ENCODE data around the gene NT5E. TPM values are rescaled to one million over a fixed set of nuclear protein-coding genes. Genes with fewer than 3 reads are reported as not detected.

Gene NT5E
- polyA plus RNA-seq, 4 donors, result 5.5 to 24.9 (median 8.8) TPM

GRCh38 chr6:85449388-85449817 lies 480 bp upstream of the NT5E start:
- peaks cover 4 to 14% (median 12%) of the 10 kb centered on the region in 3 donors for H3K4me1 ChIP-seq (ENCODE audit: control insufficient read depth in 3 of 3, insufficient read depth in 2 of 3, low read depth in 1 of 3, low read length in 2 of 3)
- FAIRE-seq (no peak), DNase-seq (peak; percentile 23 to 31)
- H3K4me3 ChIP-seq (ENCODE audit: low read depth in 1 of 3, low read length in 3 of 3), result peak overlapping the region; percentile 42 to 66 (median 63)
- H3K36me3 ChIP-seq (ENCODE audit: control insufficient read depth in 3 of 3, insufficient read depth in 2 of 3, low read depth in 1 of 3, low read length in 3 of 3), result no peaks in the 10 kb centered on the region
- 1 to 6% (median 2%) methylated on average over 24 of the region's 24 CpGs for WGBS, 3 donors
- H3K27ac ChIP-seq (ENCODE audit: low read depth in 1 of 3, low read length in 2 of 3), result peak overlapping the region in 2 of 3 donors; percentile 71 to 79
- H3K9me3 ChIP-seq (ENCODE audit: control insufficient read depth in 2 of 2, insufficient read depth in 1 of 2, low read depth in 1 of 2, low read length in 1 of 2), result no peaks in the 10 kb centered on the region
- peaks cover 0 to 28% (median 3%) of the 10 kb centered on the region in 3 donors for H3K27me3 ChIP-seq (ENCODE audit: control insufficient read depth in 3 of 3, insufficient read depth in 3 of 3, low read length in 3 of 3)

GRCh38 chr6:85451565-85452306 lies 1.9 kb downstream of the NT5E start:
- DNase-seq, result peak in 1 of 2 donors; percentile 18
- H3K27ac ChIP-seq (ENCODE audit: low read depth in 1 of 3, low read length in 2 of 3), result peak overlapping the region in 1 of 3 donors; percentile 35
- peaks cover 4 to 14% (median 12%) of the 10 kb centered on the region in 3 donors for H3K4me1 ChIP-seq (ENCODE audit: control insufficient read depth in 3 of 3, insufficient read depth in 2 of 3, low read depth in 1 of 3, low read length in 2 of 3)
- no peaks in the 10 kb centered on the region for H3K36me3 ChIP-seq (ENCODE audit: control insufficient read depth in 3 of 3, insufficient read depth in 2 of 3, low read depth in 1 of 3, low read length in 3 of 3)
- peaks cover 0 to 28% (median 3%) of the 10 kb centered on the region in 3 donors for H3K27me3 ChIP-seq (ENCODE audit: control insufficient read depth in 3 of 3, insufficient read depth in 3 of 3, low read length in 3 of 3)
- peak overlapping the region in 1 of 3 donors; percentile 66 for H3K4me3 ChIP-seq (ENCODE audit: low read depth in 1 of 3, low read length in 3 of 3)
- H3K9me3 ChIP-seq (ENCODE audit: control insufficient read depth in 2 of 2, insufficient read depth in 1 of 2, low read depth in 1 of 2, low read length in 1 of 2), result no peaks in the 10 kb centered on the region
- FAIRE-seq, result no peak
- 24 to 31% (median 26%) methylated on average over 4 of the region's 4 CpGs for WGBS, 3 donors

- FAIRE-seq, result no peak
- no peak overlapping the region for H3K27ac ChIP-seq (ENCODE audit: low read depth in 1 of 3, low read length in 2 of 3)
- H3K9me3 ChIP-seq (ENCODE audit: control insufficient read depth in 2 of 2, insufficient read depth in 1 of 2, low read depth in 1 of 2, low read length in 1 of 2), result no peaks in the 10 kb centered on the region
- no peaks in the 10 kb centered on the region for H3K36me3 ChIP-seq (ENCODE audit: control insufficient read depth in 3 of 3, insufficient read depth in 2 of 3, low read depth in 1 of 3, low read length in 3 of 3)
- 56 to 69% (median 64%) methylated on average over 5 of the region's 5 CpGs for WGBS, 3 donors
- no peak overlapping the region for H3K4me3 ChIP-seq (ENCODE audit: low read depth in 1 of 3, low read length in 3 of 3)
- H3K4me1 ChIP-seq (ENCODE audit: control insufficient read depth in 3 of 3, insufficient read depth in 2 of 3, low read depth in 1 of 3, low read length in 2 of 3), result peaks cover 4 to 14% (median 12%) of the 10 kb centered on the region in 3 donors
- DNase-seq, result peak in 1 of 2 donors; percentile 24
- peaks cover 0 to 28% (median 3%) of the 10 kb centered on the region in 3 donors for H3K27me3 ChIP-seq (ENCODE audit: control insufficient read depth in 3 of 3, insufficient read depth in 3 of 3, low read length in 3 of 3)
Measured at GRCh38 chr6:85452441-85452881, 2.6 kb downstream of the NT5E start.

GRCh38 chr6:85453052-85453451 lies 3.2 kb downstream of the NT5E start:
- Histone ChIP-seq H3K4me1 (ENCODE audit: control insufficient read depth in 3 of 3, insufficient read depth in 2 of 3, low read depth in 1 of 3, low read length in 2 of 3) (peaks cover 4 to 14% (median 12%) of the 10 kb centered on the region in 3 donors), H3K27me3 (ENCODE audit: control insufficient read depth in 3 of 3, insufficient read depth in 3 of 3, low read length in 3 of 3) (peaks cover 0 to 23% (median 3%) of the 10 kb centered on the region in 3 donors), H3K36me3 (ENCODE audit: control insufficient read depth in 3 of 3, insufficient read depth in 2 of 3, low read depth in 1 of 3, low read length in 3 of 3) (no peaks in the 10 kb centered on the region), H3K9me3 (ENCODE audit: control insufficient read depth in 2 of 2, insufficient read depth in 1 of 2, low read depth in 1 of 2, low read length in 1 of 2) (no peaks in the 10 kb centered on the region), H3K4me3 (ENCODE audit: low read depth in 1 of 3, low read length in 3 of 3) (no peak overlapping the region), H3K27ac (ENCODE audit: low read depth in 1 of 3, low read length in 2 of 3) (no peak overlapping the region)
- FAIRE-seq, result no peak
- WGBS, 3 donors, result 88 to 91% (median 90%) methylated on average over 2 of the region's 2 CpGs
- DNase-seq, result no peak

GRCh38 chr6:85453490-85453889 lies 3.6 kb downstream of the NT5E start:
- no peaks in the 10 kb centered on the region for H3K36me3 ChIP-seq (ENCODE audit: control insufficient read depth in 3 of 3, insufficient read depth in 2 of 3, low read depth in 1 of 3, low read length in 3 of 3)
- peaks cover 4 to 14% (median 12%) of the 10 kb centered on the region in 3 donors for H3K4me1 ChIP-seq (ENCODE audit: control insufficient read depth in 3 of 3, insufficient read depth in 2 of 3, low read depth in 1 of 3, low read length in 2 of 3)
- no peak for DNase-seq
- H3K27me3 ChIP-seq (ENCODE audit: control insufficient read depth in 3 of 3, insufficient read depth in 3 of 3, low read length in 3 of 3), result peaks cover 0 to 20% (median 3%) of the 10 kb centered on the region in 3 donors
- H3K27ac ChIP-seq (ENCODE audit: low read depth in 1 of 3, low read length in 2 of 3), result no peak overlapping the region
- no peak for FAIRE-seq
- no peaks in the 10 kb centered on the region for H3K9me3 ChIP-seq (ENCODE audit: control insufficient read depth in 2 of 2, insufficient read depth in 1 of 2, low read depth in 1 of 2, low read length in 1 of 2)
- H3K4me3 ChIP-seq (ENCODE audit: low read depth in 1 of 3, low read length in 3 of 3), result no peak overlapping the region
- 85 to 96% (median 95%) methylated on average over 2 of the region's 2 CpGs for WGBS, 3 donors

- WGBS, 3 donors, result 77 to 91% (median 81%) methylated on average over 3 of the region's 3 CpGs
- Histone ChIP-seq H3K9me3 (ENCODE audit: control insufficient read depth in 2 of 2, insufficient read depth in 1 of 2, low read depth in 1 of 2, low read length in 1 of 2) (no peaks in the 10 kb centered on the region), H3K36me3 (ENCODE audit: control insufficient read depth in 3 of 3, insufficient read depth in 2 of 3, low read depth in 1 of 3, low read length in 3 of 3) (no peaks in the 10 kb centered on the region), H3K4me3 (ENCODE audit: low read depth in 1 of 3, low read length in 3 of 3) (no peak overlapping the region), H3K4me1 (ENCODE audit: control insufficient read depth in 3 of 3, insufficient read depth in 2 of 3, low read depth in 1 of 3, low read length in 2 of 3) (peaks cover 4 to 11% (median 8%) of the 10 kb centered on the region in 3 donors), H3K27ac (ENCODE audit: low read depth in 1 of 3, low read length in 2 of 3) (no peak overlapping the region), H3K27me3 (ENCODE audit: control insufficient read depth in 3 of 3, insufficient read depth in 3 of 3, low read length in 3 of 3) (peaks cover 0 to 2% (median under 1%) of the 10 kb centered on the region in 3 donors)
- FAIRE-seq, result no peak
- no peak for DNase-seq
Measured at GRCh38 chr6:85455471-85456026, 5.7 kb downstream of the NT5E start.

GRCh38 chr6:85456782-85457181 lies 6.9 kb downstream of the NT5E start:
- Histone ChIP-seq H3K4me3 (ENCODE audit: low read depth in 1 of 3, low read length in 3 of 3) (no peak overlapping the region), H3K27me3 (ENCODE audit: control insufficient read depth in 3 of 3, insufficient read depth in 3 of 3, low read length in 3 of 3) (no peaks in the 10 kb centered on the region), H3K27ac (ENCODE audit: low read depth in 1 of 3, low read length in 2 of 3) (no peak overlapping the region), H3K9me3 (ENCODE audit: control insufficient read depth in 2 of 2, insufficient read depth in 1 of 2, low read depth in 1 of 2, low read length in 1 of 2) (no peaks in the 10 kb centered on the region), H3K36me3 (ENCODE audit: control insufficient read depth in 3 of 3, insufficient read depth in 2 of 3, low read depth in 1 of 3, low read length in 3 of 3) (no peaks in the 10 kb centered on the region), H3K4me1 (ENCODE audit: control insufficient read depth in 3 of 3, insufficient read depth in 2 of 3, low read depth in 1 of 3, low read length in 2 of 3) (peaks cover 4 to 13% (median 5%) of the 10 kb centered on the region in 3 donors)
- 88 to 89% (median 89%) methylated on average over 4 of the region's 4 CpGs for WGBS, 3 donors
- no peak for DNase-seq
- no peak for FAIRE-seq

GRCh38 chr6:85458184-85458583 lies 8.3 kb downstream of the NT5E start:
- 64 to 82% (median 81%) methylated on average over 2 of the region's 2 CpGs for WGBS, 3 donors
- no peaks in the 10 kb centered on the region for H3K27me3 ChIP-seq (ENCODE audit: control insufficient read depth in 3 of 3, insufficient read depth in 3 of 3, low read length in 3 of 3)
- no peaks in the 10 kb centered on the region for H3K9me3 ChIP-seq (ENCODE audit: control insufficient read depth in 2 of 2, insufficient read depth in 1 of 2, low read depth in 1 of 2, low read length in 1 of 2)
- FAIRE-seq, result no peak
- H3K27ac ChIP-seq (ENCODE audit: low read depth in 1 of 3, low read length in 2 of 3), result no peak overlapping the region
- H3K36me3 ChIP-seq (ENCODE audit: control insufficient read depth in 3 of 3, insufficient read depth in 2 of 3, low read depth in 1 of 3, low read length in 3 of 3), result no peaks in the 10 kb centered on the region
- H3K4me3 ChIP-seq (ENCODE audit: low read depth in 1 of 3, low read length in 3 of 3), result no peak overlapping the region
- peaks cover 0 to 7% (median 2%) of the 10 kb centered on the region in 3 donors for H3K4me1 ChIP-seq (ENCODE audit: control insufficient read depth in 3 of 3, insufficient read depth in 2 of 3, low read depth in 1 of 3, low read length in 2 of 3)
- no peak for DNase-seq
